AG09309 (cell line): Measurements from ENCODE around the gene CYBA.

Source experiments
- DNase-seq: peaks from one replicate; pipeline ENCODE4 v3.0.0-alpha.2; 2010; ENCODE audit warnings: low read depth
- H3K4me3 ChIP-seq: 2 replicates; pipeline ENCODE4 v1.5.1; 2011; ENCODE audit warnings: mild to moderate bottlenecking, low read depth, low read length, moderate library complexity; ENCODE audit not compliant: control insufficient read depth
- CTCF ChIP-seq: IDR thresholded peaks from 2 replicates; pipeline ENCODE4 v1.5.1; 2011; ENCODE audit warnings: mild to moderate bottlenecking, low read depth, low read length, inconsistent platforms; ENCODE audit not compliant: insufficient read depth, control insufficient read depth; ENCODE audit errors: missing control alignments

Gene CYBA

GRCh38 chr16:88696441-88696840 lies 45.6 kb upstream of the CYBA start:
- no peak for TF ChIP-seq CTCF
- DNase-seq, result no peak
- H3K4me3 ChIP-seq, result no peak overlapping the region

DNA sequence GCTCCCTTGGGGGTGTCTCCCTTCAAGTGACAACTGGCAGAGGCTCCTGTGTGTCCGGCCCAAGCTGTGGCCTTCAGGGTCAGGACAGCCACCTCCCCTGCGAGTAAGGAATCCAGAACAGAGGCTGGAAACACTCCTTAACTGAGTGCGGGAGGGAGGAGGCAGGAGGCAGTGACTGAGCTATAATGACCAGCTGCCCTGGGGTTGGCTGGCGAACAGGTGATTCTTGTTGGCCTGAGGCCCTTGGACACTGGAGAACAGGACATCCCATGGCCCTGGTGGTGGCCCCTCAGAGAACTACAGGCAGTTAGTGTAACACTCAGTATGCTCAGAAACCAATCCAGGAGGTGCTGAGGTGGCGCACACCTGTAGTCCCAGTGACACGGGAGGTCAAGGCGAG lies 44.9 kb upstream of the CYBA start:
- no peak overlapping the region for H3K4me3 ChIP-seq
- DNase-seq, result no peak
- TF ChIP-seq CTCF, result no peak

DNA sequence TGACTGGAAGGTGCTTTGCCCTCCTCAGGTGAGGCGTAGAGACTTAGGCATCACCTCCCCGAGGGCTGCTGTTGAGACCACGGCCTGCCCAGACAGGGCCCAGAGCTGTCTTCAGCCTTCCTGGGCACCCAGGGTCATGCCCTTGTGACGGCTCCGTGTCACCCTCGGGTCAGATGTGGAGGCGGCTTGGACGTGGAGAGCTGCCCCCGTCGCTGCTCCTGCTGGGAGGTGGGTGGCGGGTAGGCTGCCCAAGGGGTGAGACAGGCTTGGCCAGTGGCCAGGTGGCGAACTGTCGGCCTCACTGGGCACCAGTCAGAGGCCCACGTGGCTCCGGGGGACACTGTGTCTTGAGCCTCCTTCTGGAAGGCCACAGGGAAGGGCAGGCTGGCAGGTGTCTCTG lies 44.4 kb upstream of the CYBA start:
- no peak for TF ChIP-seq CTCF
- no peak for DNase-seq
- H3K4me3 ChIP-seq, result no peak overlapping the region

- H3K4me3 ChIP-seq, result no peak overlapping the region
- DNase-seq, result no peak
- no peak for TF ChIP-seq CTCF
Measured at GRCh38 chr16:88694221-88695087, 43.6 kb upstream of the CYBA start.

DNA sequence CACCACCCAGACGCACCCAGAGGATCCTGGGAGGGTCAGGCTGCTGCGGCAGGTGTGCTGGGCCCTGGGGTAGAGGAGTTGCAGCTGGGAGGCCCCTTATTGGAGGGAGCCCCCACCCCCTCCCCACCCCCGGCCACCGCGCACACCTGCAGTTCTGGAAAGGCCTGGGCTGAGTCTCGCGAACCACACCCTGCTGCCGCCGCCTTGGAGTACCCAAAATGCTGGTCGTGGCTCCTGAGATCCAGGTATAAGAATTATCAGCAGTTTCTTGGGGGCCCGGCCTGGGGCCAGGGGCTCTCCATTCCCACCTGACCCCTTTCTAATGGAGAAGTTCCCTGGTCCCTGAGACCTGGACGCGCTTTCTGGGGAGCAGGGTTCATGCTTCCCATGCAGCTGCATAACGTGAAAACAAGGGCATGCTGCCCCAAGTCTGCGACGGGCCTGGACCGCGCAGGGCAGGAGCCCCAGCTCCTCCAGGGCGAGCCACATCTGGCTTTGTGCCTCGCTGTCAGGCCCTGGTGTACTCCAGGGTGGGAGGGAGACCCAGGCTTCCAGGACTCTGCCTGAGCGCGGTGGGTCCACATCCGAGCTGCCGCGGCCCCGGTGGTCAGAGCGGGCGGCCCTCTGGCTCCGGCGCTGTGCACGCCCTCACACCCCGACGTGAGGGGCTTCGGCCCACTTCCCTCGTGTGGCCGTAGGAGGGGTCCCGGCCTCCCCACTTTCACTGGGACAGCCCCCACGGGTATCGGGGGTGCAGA lies 42.7 kb upstream of the CYBA start:
- H3K4me3 ChIP-seq, result no peak overlapping the region
- no peak for TF ChIP-seq CTCF
- no peak for DNase-seq

DNA sequence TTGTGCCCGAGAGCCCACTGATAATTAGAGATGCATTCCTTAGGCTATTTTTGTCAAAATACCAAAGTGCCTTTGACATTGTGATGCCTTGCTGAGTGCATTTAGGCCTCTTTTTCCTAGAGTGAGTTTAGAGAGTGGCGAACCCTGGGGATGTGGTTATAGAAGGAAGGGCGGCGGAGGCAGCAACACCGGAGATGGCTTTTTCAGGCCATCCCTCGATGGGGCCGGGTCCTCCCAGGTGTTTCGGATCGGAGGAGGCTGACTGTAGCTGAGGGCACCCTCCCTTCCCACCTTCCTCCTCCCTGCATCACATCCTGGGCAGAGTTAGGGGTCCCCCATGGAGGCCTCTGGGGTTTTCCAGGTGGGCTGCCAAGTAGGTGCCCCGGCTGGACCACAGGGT lies 42.0 kb upstream of the CYBA start:
- H3K4me3 ChIP-seq, result no peak overlapping the region
- TF ChIP-seq CTCF, result no peak
- DNase-seq, result no peak
